GM10266 (cell line): ENCODE results near the gene AWAT1.
"Not testable (repeated sequence)": the region's sequence is repeated elsewhere in the genome, so short reads cannot be mapped to it uniquely, and the experiment has no call there.

Experiments used
- DNase-seq: peaks from one replicate; pipeline ENCODE4 v3.0.0; 2012; ENCODE audit errors: extremely low spot score
- CTCF ChIP-seq: IDR thresholded peaks from 2 replicates; pipeline ENCODE4 v1.5.1; 2012; ENCODE audit warnings: mild to moderate bottlenecking, low read depth; ENCODE audit not compliant: control insufficient read depth, insufficient read depth; ENCODE audit errors: missing control alignments

AWAT1 gene

DNA sequence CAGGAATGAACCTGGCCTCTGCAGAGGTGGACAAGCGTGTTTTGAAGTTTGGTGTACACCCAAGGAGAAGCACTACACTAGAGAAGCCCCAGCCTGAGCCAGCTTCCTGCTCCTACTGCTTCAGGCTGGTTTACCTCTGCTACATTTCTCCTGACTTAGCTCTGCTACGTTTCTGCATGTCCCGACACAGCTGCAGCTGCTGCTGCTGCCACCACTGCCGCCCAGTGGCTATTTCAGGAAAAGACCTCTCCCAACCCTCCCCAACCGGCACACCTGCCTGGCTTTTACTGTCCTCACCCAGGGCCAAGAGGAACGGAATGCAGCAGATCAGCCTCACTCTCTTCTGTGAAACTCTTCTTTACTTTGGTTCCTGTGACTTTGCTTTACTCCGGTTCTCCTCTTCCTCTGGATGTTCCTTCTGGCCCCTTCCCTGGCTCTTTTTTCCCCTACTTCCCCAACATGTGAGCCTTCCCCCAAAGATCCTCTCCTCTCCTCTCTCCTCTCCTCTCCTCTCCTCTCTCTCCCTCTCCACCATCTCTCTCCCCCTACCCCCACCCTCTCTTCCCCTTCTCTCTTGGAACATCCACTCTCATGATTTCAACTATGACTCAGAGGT, 28.6 kb downstream of the AWAT1 start:
- peak; percentile 4 for DNase-seq
- peak; percentile 45 for TF ChIP-seq CTCF

DNA sequence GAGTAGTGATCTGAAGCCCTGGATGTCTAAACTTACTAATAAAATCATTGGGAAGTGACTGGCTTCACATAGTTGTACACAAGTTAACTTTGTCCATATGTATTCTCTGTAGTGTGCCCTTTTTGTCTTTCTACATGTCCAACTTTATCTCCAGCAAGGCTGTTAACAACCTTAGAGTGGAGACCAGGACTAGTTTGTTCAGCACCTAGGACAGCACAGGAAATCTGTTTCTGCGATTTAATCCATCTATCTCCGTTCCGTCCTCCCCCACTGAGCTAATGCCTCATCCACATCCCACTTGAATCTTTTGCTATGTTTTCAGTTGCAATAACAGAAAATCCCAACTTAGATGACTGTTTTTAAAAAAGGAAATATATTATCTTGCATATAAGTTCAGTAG, 30.3 kb downstream of the AWAT1 start:
- no peak for DNase-seq
- no peak for TF ChIP-seq CTCF

- no peak for TF ChIP-seq CTCF
- no peak for DNase-seq
Observed at GRCh38 chrX:70268034-70268433, 33.6 kb downstream of the AWAT1 start, which contains the start of gene ARR3. TSS of gene ARR3 (plus strand) at chrX:70268334. CDS start at chrX:70269386, 1,052 bp downstream.

DNA sequence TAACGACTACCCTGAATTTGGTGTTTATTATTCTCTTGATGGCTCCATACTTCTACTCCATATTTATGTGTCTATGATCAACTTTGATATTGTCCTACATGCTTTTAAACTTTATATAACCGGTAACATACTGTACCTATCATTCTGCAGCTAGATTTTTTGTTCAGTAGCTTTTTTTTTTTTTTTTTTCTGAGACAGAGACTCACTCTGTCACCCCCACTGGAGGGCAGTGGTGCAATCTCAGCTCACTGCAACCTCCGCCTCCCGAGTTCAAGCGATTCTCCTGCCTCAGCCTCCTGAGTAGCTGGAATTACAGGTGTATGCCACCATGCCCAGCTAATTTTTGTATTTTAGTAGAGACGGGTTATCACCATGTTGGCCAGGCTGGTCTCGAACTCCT, 39.6 kb downstream of the AWAT1 start:
- DNase-seq: not testable (repeated sequence)

DNA sequence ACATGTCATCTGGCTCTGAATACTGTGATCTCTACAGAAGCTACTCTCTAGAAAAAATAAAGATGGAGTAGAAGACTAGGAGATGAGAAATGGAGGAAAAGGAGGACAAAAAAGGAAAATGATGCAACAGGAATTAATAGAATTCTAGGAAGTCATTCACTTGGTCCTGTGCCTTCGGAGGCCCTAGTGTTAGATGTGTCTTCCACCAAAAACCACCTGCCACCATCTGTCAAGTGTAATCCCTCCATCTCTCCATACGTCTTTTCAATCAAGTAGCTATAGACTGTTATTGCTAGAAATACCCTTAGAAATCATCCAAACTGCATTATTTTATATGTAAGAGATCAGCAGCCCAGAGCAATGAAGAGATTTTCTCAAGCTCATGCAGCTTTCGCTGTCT, 44.6 kb downstream of the AWAT1 start:
- no peak for TF ChIP-seq CTCF
- no peak for DNase-seq

- no peak for DNase-seq
- no peak for TF ChIP-seq CTCF
Observed at GRCh38 chrX:70280573-70280972, 46.1 kb downstream of the AWAT1 start.

DNA sequence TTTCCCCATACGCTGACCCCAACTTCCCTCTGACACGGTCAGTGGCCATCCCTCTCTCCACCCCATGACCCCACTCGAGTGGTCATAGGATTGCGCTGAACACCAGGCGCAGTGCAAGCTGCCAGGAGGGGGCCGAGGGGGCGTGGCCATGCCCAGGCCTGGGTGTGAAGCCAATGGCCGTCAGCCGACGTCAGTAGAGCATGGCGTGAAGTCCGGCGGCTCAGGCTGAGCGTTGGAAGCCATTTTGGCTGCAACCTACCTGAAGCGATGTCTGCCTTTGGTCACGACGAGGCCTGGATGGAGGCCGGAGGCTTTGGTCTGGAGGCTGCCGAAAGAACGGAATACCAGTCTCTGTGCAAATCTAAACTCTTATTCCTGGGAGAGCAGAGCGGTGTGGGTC, 47.5 kb downstream of the AWAT1 start, which contains the start of gene RAB41:
Gene RAB41 (plus strand): TSS at position 222 of the 400 bp plus-strand sequence. CDS start 46 bp downstream, at position 268.
- no peak for TF ChIP-seq CTCF
- DNase-seq: no peak

- no peak for TF ChIP-seq CTCF
- no peak for DNase-seq
Observed at GRCh38 chrX:70289168-70289792, 54.8 kb downstream of the AWAT1 start.
